Ovary (tissue), 9 donors: Measurements from ENCODE around the gene CHRFAM7A. TPM values are rescaled to one million over a fixed set of nuclear protein-coding genes. Genes with fewer than 3 reads are reported as not detected.
A peak's percentile ranks its signal among the peaks of the same experiment; 100 is the strongest.
"Not testable (repeated sequence)": the region's sequence is repeated elsewhere in the genome, so short reads cannot be mapped to it uniquely, and the experiment has no call there.

Experiments
- DNase-seq, 5 donors: peaks; one replicate each; pipeline ENCODE4 v3.0.0-alpha.2; 2019 to 2020
- H3K27ac ChIP-seq, 2 donors: fragments of 200-600 bp; one replicate each; pipeline versions ENCODE4 v1.5.1 to v1.8.0; 2019 to 2022
- H3K27me3 ChIP-seq: fragments of 200-600 bp; one replicate; pipeline ENCODE4 v1.8.0; 2022
- H3K36me3 ChIP-seq: fragments of 200-600 bp; sonication (generic); one replicate; pipeline ENCODE4 v1.5.1; 2019
- H3K4me1 ChIP-seq: one replicate; pipeline ENCODE4 v1.8.1; 2013; ENCODE audit warnings: mild to moderate bottlenecking, moderate library complexity; ENCODE audit not compliant: insufficient read depth
- H3K4me3 ChIP-seq: fragments of 200-600 bp; sonication (generic); one replicate; pipeline ENCODE4 v1.5.1; 2017
- H3K9me3 ChIP-seq, 2 donors: fragments of 200-600 bp in 1 of 2; sonication (generic) in 1 of 2; one replicate each; pipeline versions ENCODE4 v1.5.1 to v1.8.1; 2013 to 2019; ENCODE audit warnings: mild to moderate bottlenecking in 1 of 2, moderate library complexity in 1 of 2
- WGBS, 3 donors: extraction: QIAGEN DNeasy Blood & Tissue Kit in 1 of 3; methylation state at CpG; one replicate each; pipeline versions ENCODE4 v1.1.5 to v1.1.7; 2013 to 2017; 5-methylcytosine and 5-hydroxymethylcytosine counted together
- intact Hi-C, 4 donors: fragments of 100-400 bp; cut with DNase I; formaldehyde crosslinking; loops; one replicate each; pipeline versions ENCODE4 v1.11.0 to v1.15.1; 2022 to 2023
- polyA plus RNA-seq, 2 donors: library from polyadenylated mRNA; stranded (reverse); fragments of 200-250 nt in 1 of 2; fragments of 350-450 nt in 1 of 2; fragmentation: Illumina TruSeq in 1 of 2; extraction: RNeasy Lipid Tissue Mini Kit (QIAGEN cat#74804) in 1 of 2; gene quantifications; one replicate each; pipeline ENCODE4 v1.2.3, GENCODE V29; 2013 to 2014
- total RNA-seq, 7 donors: library from RNA; depleted of rRNA in 2 of 7; stranded (reverse); fragments of >200 nt in 2 of 7; fragmentation: NEBNext Ultra II Directional in 3 of 7; extraction: Animal tissue kit (Norgen Biotek cat#: 25700) in 3 of 7; gene quantifications; one replicate each; pipeline versions ENCODE4 v1.1.0 to v1.2.4, GENCODE V29; 2016 to 2023
- donor health status: DM: no; HTN: no; CAD: no; lungs with moderate emphysema.
- donor health status: DM: no; HTN: no; CAD: no.
- donor health status: Bipolar disorder and iron deficiency.
- donor health status: DM: yes; HTN: yes; CAD: no.
- donor health status: DM: no; HTN: no; CAD: no.
- donor health status: DM: yes; HTN: yes; CAD: no.

Gene CHRFAM7A
- total and polyA plus RNA-seq, 9 donors: 0.12 to 3.5 (median 0.69) TPM

DNA sequence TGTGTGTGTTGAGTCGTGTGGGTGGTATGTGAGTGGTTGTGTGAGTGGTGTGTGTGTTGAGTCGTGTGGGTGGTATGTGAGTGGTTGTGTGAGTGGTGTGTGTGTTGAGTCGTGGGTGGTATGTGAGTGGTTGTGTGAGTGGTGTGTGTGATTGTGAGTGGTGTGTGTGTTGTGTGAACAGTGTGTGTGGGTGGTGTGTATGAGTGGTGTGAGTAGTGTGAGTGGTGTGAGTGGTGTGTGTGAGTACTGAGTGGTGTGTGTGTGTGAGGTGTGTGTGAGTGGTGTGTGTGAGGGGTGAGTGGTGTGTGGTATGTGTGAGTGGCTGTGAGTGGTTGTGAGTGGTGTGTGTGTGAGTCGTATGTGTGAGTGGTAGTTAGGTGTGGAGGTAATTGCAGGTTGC lies 17.5 kb downstream of the CHRFAM7A start:
- DNase-seq: peak in 1 of 5 donors; percentile 3
- not testable (repeated sequence) for H3K36me3 ChIP-seq

DNA sequence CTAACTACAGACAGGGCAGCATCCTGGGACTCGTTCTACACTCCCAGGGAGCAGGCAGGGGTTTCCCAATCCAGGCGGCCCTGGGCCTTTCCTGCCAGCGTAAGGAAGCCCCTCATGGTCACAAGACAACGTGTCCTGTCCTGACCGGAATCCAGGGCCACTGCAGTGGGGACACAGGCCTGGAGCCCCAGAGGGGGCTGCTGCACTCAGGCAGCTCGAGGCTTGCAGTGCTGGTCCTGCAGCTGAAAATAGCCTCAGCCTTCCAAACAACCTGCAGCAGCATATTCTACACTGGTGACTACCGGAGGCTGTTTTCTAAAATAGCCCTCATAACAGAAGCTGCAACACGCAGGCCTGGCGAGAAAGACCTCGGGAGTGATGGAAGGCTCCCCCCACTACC lies 18.5 kb downstream of the CHRFAM7A start:
- H3K9me3 ChIP-seq, H3K27ac ChIP-seq, H3K36me3 ChIP-seq, intact Hi-C loops, H3K4me3 ChIP-seq, H3K27me3 ChIP-seq, DNase-seq, H3K4me1 ChIP-seq: not testable (repeated sequence)
- 40 to 65% methylated on average over 1 to 3 of the region's 10 CpGs; no CpG with 5 or more reads in 1 of the 3 donors for WGBS, 3 donors

More for the DNA sequence above, 17.5 kb downstream of the CHRFAM7A start:
- H3K27ac ChIP-seq, H3K4me3 ChIP-seq, H3K4me1 ChIP-seq, intact Hi-C loops, H3K9me3 ChIP-seq, H3K27me3 ChIP-seq: not testable (repeated sequence)
- 22 to 60% (median 50%) methylated on average over 2 to 4 of the region's 4 CpGs for WGBS, 3 donors

- H3K4me1 ChIP-seq, H3K27ac ChIP-seq, H3K9me3 ChIP-seq, intact Hi-C loops, DNase-seq, H3K36me3 ChIP-seq, H3K4me3 ChIP-seq, H3K27me3 ChIP-seq: not testable (repeated sequence)
- WGBS, 3 donors: no CpG with 5 or more reads among the region's 3 CpGs
These were observed 25.1 kb downstream of the CHRFAM7A start for GRCh38 chr15:30368271-30368670.

GRCh38 chr15:30367246-30367645 lies 26.1 kb downstream of the CHRFAM7A start:
- intact Hi-C loops, H3K36me3 ChIP-seq, H3K9me3 ChIP-seq, H3K4me1 ChIP-seq, H3K27ac ChIP-seq, H3K4me3 ChIP-seq, H3K27me3 ChIP-seq: not testable (repeated sequence)
- WGBS, 3 donors: 92 to 93% (median 93%) methylated on average over 11 to 14 of the region's 17 CpGs
- peak in 1 of 5 donors; percentile 1 for DNase-seq

GRCh38 chr15:30361404-30361803 lies 31.9 kb downstream of the CHRFAM7A start:
- DNase-seq, H3K27me3 ChIP-seq, H3K9me3 ChIP-seq, H3K4me1 ChIP-seq, H3K36me3 ChIP-seq, H3K27ac ChIP-seq, intact Hi-C loops, H3K4me3 ChIP-seq: not testable (repeated sequence)
- 70 to 91% (median 81%) methylated on average over 2 to 5 of the region's 5 CpGs for WGBS, 3 donors

DNA sequence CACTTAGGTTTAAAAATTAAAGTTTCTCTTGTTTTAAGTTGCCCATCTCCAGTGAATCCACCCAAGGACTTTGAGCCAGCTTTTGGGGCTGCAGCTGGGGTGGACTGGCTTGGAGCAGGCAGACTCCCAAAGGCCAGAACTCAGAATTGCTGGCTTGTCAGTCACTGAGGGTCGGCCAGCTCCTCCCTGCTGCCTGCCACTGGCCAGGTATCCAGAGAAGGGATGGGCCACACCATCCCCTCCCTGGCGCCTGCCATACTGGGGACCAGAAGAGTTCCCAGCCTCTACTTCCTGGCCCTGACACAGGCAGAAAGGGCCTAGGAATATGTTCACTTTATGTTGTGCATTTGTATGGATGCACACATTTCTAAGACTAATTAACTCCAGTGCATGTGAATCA lies 32.4 kb downstream of the CHRFAM7A start:
- H3K4me3 ChIP-seq, H3K9me3 ChIP-seq, DNase-seq, H3K36me3 ChIP-seq, H3K27ac ChIP-seq, intact Hi-C loops, H3K4me1 ChIP-seq, H3K27me3 ChIP-seq: not testable (repeated sequence)
- WGBS, 3 donors: no CpG with 5 or more reads among the region's 2 CpGs

GRCh38 chr15:30355043-30355442 lies 38.3 kb downstream of the CHRFAM7A start:
- H3K36me3 ChIP-seq, H3K27me3 ChIP-seq, intact Hi-C loops, DNase-seq, H3K4me1 ChIP-seq, H3K9me3 ChIP-seq, H3K4me3 ChIP-seq, H3K27ac ChIP-seq: not testable (repeated sequence)
- WGBS, 3 donors: 45 to 68% (median 58%) methylated on average over 3 to 5 of the region's 6 CpGs

DNA sequence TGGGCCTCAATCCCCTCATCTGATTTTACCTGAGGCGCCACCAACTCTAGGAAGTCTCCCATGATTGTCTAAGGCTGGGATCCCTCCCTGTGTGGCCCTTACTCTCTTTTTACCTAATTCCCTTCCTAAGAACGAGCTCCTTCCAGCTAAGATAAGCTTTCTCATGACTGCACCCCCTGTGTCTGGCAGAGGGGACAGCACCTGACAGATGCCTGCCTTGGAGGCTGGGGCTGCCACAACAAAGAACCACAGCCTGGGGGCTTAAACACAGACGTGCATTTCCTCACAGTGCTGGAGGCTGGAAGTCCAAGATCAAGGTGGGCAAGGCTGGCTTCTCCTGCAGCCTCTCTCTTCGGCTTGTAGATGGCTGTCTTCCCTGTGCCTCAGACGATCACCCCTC lies 43.5 kb downstream of the CHRFAM7A start:
- H3K36me3 ChIP-seq, H3K4me1 ChIP-seq, H3K27ac ChIP-seq, DNase-seq, H3K4me3 ChIP-seq, H3K27me3 ChIP-seq, intact Hi-C loops, H3K9me3 ChIP-seq: not testable (repeated sequence)
- no CpG with 5 or more reads among the region's 5 CpGs for WGBS, 3 donors

DNA sequence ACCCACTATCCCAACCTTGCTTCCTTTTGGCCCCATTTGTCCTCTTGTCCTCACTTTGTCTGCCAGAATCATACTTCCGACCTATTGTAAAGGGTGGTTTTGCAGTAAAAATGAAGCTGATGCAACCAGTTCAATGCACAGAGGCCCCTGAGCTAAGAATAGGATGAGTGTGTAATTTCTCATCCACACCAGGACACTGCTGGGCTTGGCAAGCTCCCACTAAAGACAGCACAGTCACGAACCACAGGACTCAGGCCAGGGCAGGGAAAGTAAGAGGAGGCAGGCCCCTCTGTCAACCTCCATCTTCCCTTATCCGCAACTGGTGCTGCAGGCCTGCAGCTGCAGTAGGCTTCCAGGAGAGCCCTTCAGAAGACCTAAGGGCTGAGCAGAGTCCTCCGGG lies 56.8 kb downstream of the CHRFAM7A start:
- H3K4me1 ChIP-seq, H3K27ac ChIP-seq, H3K9me3 ChIP-seq, H3K4me3 ChIP-seq, H3K27me3 ChIP-seq, H3K36me3 ChIP-seq, intact Hi-C loops, DNase-seq: not testable (repeated sequence)
- WGBS, 3 donors: no CpG with 5 or more reads among the region's 4 CpGs

DNA sequence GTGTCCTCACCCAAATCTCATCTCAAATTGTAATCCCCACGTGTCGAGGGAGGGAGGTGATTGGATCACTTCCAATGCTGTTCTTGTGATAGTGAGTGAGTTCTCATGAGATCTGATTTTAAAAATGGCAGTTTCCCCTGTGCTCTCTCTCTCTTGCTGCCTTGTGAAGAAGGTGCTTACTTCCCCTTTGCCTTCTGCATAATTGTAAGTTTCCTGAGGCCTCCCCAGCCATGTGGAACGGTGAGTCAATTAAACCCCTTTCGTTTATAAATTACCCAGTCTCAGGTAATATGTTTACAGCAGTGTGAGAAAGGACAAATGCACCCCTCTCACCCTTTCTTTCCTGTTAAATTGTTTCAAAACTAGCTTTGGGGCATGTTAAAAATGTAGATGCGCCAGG lies 59.2 kb downstream of the CHRFAM7A start:
- intact Hi-C loops, H3K9me3 ChIP-seq, H3K27me3 ChIP-seq, DNase-seq, H3K27ac ChIP-seq, H3K4me1 ChIP-seq, H3K36me3 ChIP-seq, H3K4me3 ChIP-seq: not testable (repeated sequence)
- 48 to 73% (median 64%) methylated on average over 2 of the region's 5 CpGs for WGBS, 3 donors

DNA sequence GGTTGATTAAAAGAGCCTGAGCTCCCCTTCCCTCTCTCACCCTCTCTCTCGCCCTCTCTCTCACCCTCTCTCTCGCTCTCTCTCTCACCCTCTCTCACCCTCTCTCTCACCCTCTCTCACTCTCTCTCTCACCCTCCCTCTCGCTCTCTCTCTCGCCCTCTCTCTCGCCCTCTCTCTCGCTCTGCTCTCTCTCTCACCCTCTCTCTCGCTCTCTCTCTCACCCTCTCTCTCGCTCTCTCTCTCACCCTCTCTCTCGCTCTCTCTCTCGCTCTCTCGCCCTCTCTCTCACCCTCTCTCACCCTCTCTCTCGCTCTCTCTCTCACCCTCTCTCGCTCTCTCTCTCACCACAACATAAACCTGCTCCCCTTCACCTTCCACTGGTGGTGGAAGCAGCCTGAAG lies 67.2 kb downstream of the CHRFAM7A start:
- H3K27ac ChIP-seq, H3K9me3 ChIP-seq, H3K36me3 ChIP-seq, intact Hi-C loops, H3K4me1 ChIP-seq, H3K4me3 ChIP-seq, H3K27me3 ChIP-seq: not testable (repeated sequence)
- whole genome bisulfite sequencing, 3 donors: 66 to 95% (median 80%) methylated on average over 13 of the region's 13 CpGs
- peak in 1 of 5 donors; percentile 2 for DNase-seq

GRCh38 chr15:30321063-30321462 lies 72.3 kb downstream of the CHRFAM7A start:
- 100% methylated on average over 1 of the region's 5 CpGs; no CpG with 5 or more reads in 2 of the 3 donors for WGBS, 3 donors
- H3K27ac ChIP-seq, H3K36me3 ChIP-seq, H3K4me1 ChIP-seq, H3K9me3 ChIP-seq, H3K27me3 ChIP-seq, DNase-seq, intact Hi-C loops, H3K4me3 ChIP-seq: not testable (repeated sequence)

DNA sequence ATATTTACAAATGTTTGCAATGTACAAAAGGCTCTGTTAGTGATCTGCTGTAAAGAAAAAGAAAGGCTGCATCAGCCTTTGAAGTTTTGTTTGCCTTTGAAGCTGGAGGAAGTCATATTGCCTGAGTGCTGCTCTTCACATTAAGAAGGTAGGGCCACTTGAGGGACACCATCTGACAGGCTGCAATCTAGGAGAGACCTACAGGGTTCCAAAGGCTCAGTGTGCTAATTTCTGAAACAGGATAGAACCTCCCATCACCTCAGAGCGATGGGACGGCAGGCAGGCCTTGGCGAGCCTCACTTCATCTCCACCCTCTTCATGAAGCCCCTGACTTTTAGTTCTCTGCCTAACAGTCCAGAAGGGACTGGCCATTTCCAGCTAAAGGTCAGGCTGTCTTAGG lies 77.6 kb downstream of the CHRFAM7A start:
- WGBS, 3 donors: no CpG with 5 or more reads among the region's 3 CpGs
- intact Hi-C loops, H3K9me3 ChIP-seq: not testable (repeated sequence)

More for the DNA sequence above, 77.6 kb downstream of the CHRFAM7A start:
- H3K27me3 ChIP-seq, H3K4me3 ChIP-seq, DNase-seq, H3K27ac ChIP-seq, H3K4me1 ChIP-seq, H3K36me3 ChIP-seq: not testable (repeated sequence)
